H1 (cell line): ENCODE data around the gene PI4KA. TPM values are rescaled to one million over a fixed set of nuclear protein-coding genes. Genes with fewer than 3 reads are reported as not detected.
"Not testable (repeated sequence)": the region's sequence is repeated elsewhere in the genome, so short reads cannot be mapped to it uniquely, and the experiment has no call there.

Experiments used
- CTCF ChIA-PET: fragments of 300-600 bp; sonication (Branson Sonifier 250); formaldehyde crosslinking; loops from one replicate; lab custom pipeline; 2021; ENCODE audit not compliant: partially characterized antibody; lab: Charles Lee
- POLR2A ChIA-PET: fragments of 300-600 bp; sonication (Branson Sonifier 250); formaldehyde crosslinking; loops from one replicate; lab custom pipeline; 2021; ENCODE audit warnings: inconsistent platforms; ENCODE audit not compliant: partially characterized antibody; lab: Charles Lee
- DNase-seq, 2 experiments: peaks; one replicate each; pipeline versions ENCODE4 v3.0.0 to v3.0.0-alpha.2; 2010 to 2022; ENCODE audit warnings: low spot score in 2 of 2, low read depth in 1 of 2, mixed read lengths in 1 of 2
- FAIRE-seq: peaks from 2 replicates; lab custom pipeline; 2011; peaks lifted over from hg19 to GRCh38; lab: Jason Lieb, UNC
- H2AFZ ChIP-seq: 2 replicates; pipeline ENCODE4 v1.8.1; 2012; ENCODE audit warnings: low read length, inconsistent platforms
- H2AK5ac ChIP-seq: 2 replicates; pipeline ENCODE4 v1.6.1; 2013; ENCODE audit warnings: low read depth, low read length
- H2BK120ac ChIP-seq: replicated peaks from 2 replicates; pipeline ENCODE3; 2013; ENCODE audit warnings: low read depth, low read length, inconsistent platforms
- H2BK12ac ChIP-seq: 2 replicates; pipeline ENCODE4 v1.6.1; 2013; ENCODE audit warnings: low read depth, low read length
- H2BK15ac ChIP-seq: 2 replicates; pipeline ENCODE4 v1.6.1; 2013; ENCODE audit warnings: low read length
- H2BK20ac ChIP-seq: 2 replicates; pipeline ENCODE4 v1.6.1; 2013; ENCODE audit warnings: low read length
- H2BK5ac ChIP-seq: 2 replicates; pipeline ENCODE4 v1.6.1; 2013; ENCODE audit warnings: low read depth, low read length
- H3K14ac ChIP-seq: 2 replicates; pipeline ENCODE4 v1.6.1; 2013; ENCODE audit warnings: inconsistent platforms; ENCODE audit not compliant: insufficient read length
- H3K18ac ChIP-seq: 2 replicates; pipeline ENCODE4 v1.6.1; 2013; ENCODE audit warnings: low read length; ENCODE audit errors: extremely low read depth
- H3K23ac ChIP-seq: 2 replicates; pipeline ENCODE4 v1.6.1; 2013; ENCODE audit warnings: inconsistent platforms; ENCODE audit not compliant: insufficient read length
- H3K23me2 ChIP-seq: 2 replicates; pipeline ENCODE4 v1.6.1; 2013; ENCODE audit warnings: low read depth, low read length
- H3K27ac ChIP-seq: 2 replicates; pipeline ENCODE4 v1.6.1; 2011; ENCODE audit warnings: low read depth, low read length, inconsistent platforms
- H3K27me3 ChIP-seq, 4 experiments: replicated peaks in 1 of 4; 1 replicate in 1 of 4; 2 replicates in 3 of 4; pipeline versions ENCODE4 v1.6.1 to v1.8.1; 2011 to 2013; ENCODE audit warnings: low read length in 3 of 4, mild to moderate bottlenecking in 3 of 4, inconsistent platforms in 2 of 4, mixed read lengths in 2 of 4, moderate library complexity in 1 of 4; ENCODE audit not compliant: control insufficient read depth in 3 of 4, insufficient read depth in 3 of 4; ENCODE audit errors: extremely low read depth in 1 of 4
- H3K36me3 ChIP-seq, 4 experiments: 2 replicates each; pipeline versions ENCODE4 v1.6.1 to v1.8.1; 2011 to 2013; ENCODE audit warnings: mild to moderate bottlenecking in 4 of 4, low read length in 3 of 4, moderate library complexity in 2 of 4, control low read depth in 1 of 4, inconsistent platforms in 1 of 4; ENCODE audit not compliant: insufficient read depth in 4 of 4, control insufficient read depth in 2 of 4
- H3K4ac ChIP-seq: replicated peaks from 2 replicates; pipeline ENCODE3; 2013; ENCODE audit warnings: low read length, low read depth, mixed read lengths, inconsistent platforms; ENCODE audit not compliant: insufficient read length
- H3K4me1 ChIP-seq, 4 experiments: replicated peaks in 1 of 4; 1 replicate in 1 of 4; 2 replicates in 3 of 4; pipeline versions ENCODE4 v1.6.1 to v1.8.1; 2011 to 2013; ENCODE audit warnings: low read length in 3 of 4, inconsistent platforms in 2 of 4, mixed read lengths in 1 of 4; ENCODE audit not compliant: insufficient read depth in 4 of 4, control insufficient read depth in 3 of 4
- H3K4me2 ChIP-seq, 2 experiments: 2 replicates each; pipeline versions ENCODE4 v1.6.1 to v1.8.1; 2011 to 2013; ENCODE audit warnings: low read depth in 2 of 2, low read length in 2 of 2, control low read depth in 1 of 2, inconsistent platforms in 1 of 2, mild to moderate bottlenecking in 1 of 2; ENCODE audit not compliant: insufficient read depth in 1 of 2
- H3K4me3 ChIP-seq, 4 experiments: fragments of 200-600, 300-600 bp in 1 of 4; sonication (generic), shearing (Covaris generic), sonication (Bioruptor Twin) in 1 of 4; 2 replicates each; pipeline versions ENCODE4 v1.5.1 to v1.8.1; 2011 to 2016; ENCODE audit warnings: low read length in 4 of 4, low read depth in 3 of 4, control low read depth in 2 of 4, inconsistent platforms in 2 of 4, mild to moderate bottlenecking in 2 of 4, mixed read lengths in 1 of 4, moderate library complexity in 1 of 4; ENCODE audit not compliant: insufficient read depth in 2 of 4; ENCODE audit errors: extremely low read depth in 1 of 4
- H3K56ac ChIP-seq: replicated peaks from 2 replicates; pipeline ENCODE3; 2013; ENCODE audit warnings: low read depth, mild to moderate bottlenecking, mixed read lengths, low read length, inconsistent platforms; ENCODE audit not compliant: insufficient read length
- H3K79me1 ChIP-seq: 2 replicates; pipeline ENCODE4 v1.6.1; 2013; ENCODE audit warnings: low read depth, low read length, control low read depth
- H3K79me2 ChIP-seq, 2 experiments: 2 replicates each; pipeline versions ENCODE4 v1.6.1 to v1.8.1; 2012 to 2013; ENCODE audit warnings: low read length in 2 of 2, mild to moderate bottlenecking in 2 of 2, inconsistent platforms in 1 of 2; ENCODE audit not compliant: insufficient read depth in 2 of 2, control insufficient read depth in 1 of 2
- H3K9ac ChIP-seq, 4 experiments: replicated peaks in 1 of 4; 1 replicate in 1 of 4; 2 replicates in 3 of 4; pipeline versions ENCODE4 v1.6.1 to v1.8.1; 2011 to 2013; ENCODE audit warnings: low read depth in 3 of 4, low read length in 3 of 4, control low read depth in 2 of 4, mild to moderate bottlenecking in 2 of 4, moderate library complexity in 2 of 4, inconsistent platforms in 1 of 4; ENCODE audit errors: extremely low read depth in 1 of 4
- H3K9me3 ChIP-seq, 2 experiments: 2 replicates each; pipeline versions ENCODE4 v1.6.1 to v1.8.1; 2012 to 2013; ENCODE audit warnings: mild to moderate bottlenecking in 2 of 2, moderate library complexity in 2 of 2, control low read depth in 1 of 2, inconsistent platforms in 1 of 2, low read depth in 1 of 2, low read length in 1 of 2, mixed read lengths in 1 of 2; ENCODE audit not compliant: insufficient read depth in 2 of 2
- H4K20me1 ChIP-seq, 2 experiments: replicated peaks in 1 of 2; 2 replicates each; pipeline versions ENCODE3 to v1.8.1; 2011 to 2013; ENCODE audit warnings: inconsistent platforms in 2 of 2, low read length in 2 of 2, mild to moderate bottlenecking in 1 of 2; ENCODE audit not compliant: insufficient read depth in 2 of 2, control insufficient read depth in 1 of 2
- H4K5ac ChIP-seq: 2 replicates; pipeline ENCODE4 v1.6.1; 2013; ENCODE audit warnings: low read length, low read depth, mixed read lengths, inconsistent platforms; ENCODE audit not compliant: insufficient read length
- H4K8ac ChIP-seq: 2 replicates; pipeline ENCODE4 v1.8.0; 2013; ENCODE audit warnings: mild to moderate bottlenecking, moderate library complexity, low read length, inconsistent platforms; ENCODE audit not compliant: insufficient read depth; ENCODE audit errors: extremely low read depth
- H4K91ac ChIP-seq: replicated peaks from 2 replicates; pipeline ENCODE3; 2013; ENCODE audit warnings: low read length, mixed read lengths, inconsistent platforms; ENCODE audit not compliant: insufficient read length
- WGBS, 2 experiments: shearing (Covaris generic) in 1 of 2; methylation state at CpG; one replicate each; pipeline versions ENCODE4 v1.1.6 to v1.1.7; 2013 to 2015; ENCODE audit warnings: low lambda C conversion rate in 2 of 2, mixed read lengths in 2 of 2, inconsistent platforms in 1 of 2, low coverage in 1 of 2, missing lambda C conversion rate in 1 of 2; ENCODE audit not compliant: insufficient replicate concordance in 2 of 2, insufficient coverage in 1 of 2, insufficient read length in 1 of 2; ENCODE audit errors: extremely low coverage in 1 of 2, missing lambda C conversion rate in 1 of 2; 5-methylcytosine and 5-hydroxymethylcytosine counted together
- polyA plus RNA-seq, 7 experiments: library from polyadenylated mRNA; depleted of rRNA in 3 of 7; stranded (reverse) in 5 of 7; unstranded in 2 of 7; fragments of >200 nt in 5 of 7; fragments of 200-250 nt in 2 of 7; gene quantifications; 1 replicate in 5 of 7; 2 replicates in 1 of 7; 4 replicates in 1 of 7; pipeline versions ENCODE4 v1.2.1 to v1.2.3, GENCODE V29; 2011 to 2013; ENCODE audit warnings: missing spikeins in 2 of 7, mixed read lengths in 2 of 7
- total RNA-seq: library from RNA; stranded (reverse); fragmentation: NEBNext Ultra II Directional; extraction: Animal tissue kit (Norgen Biotek cat#: 25700); gene quantifications from 2 replicates; pipeline ENCODE4 v1.2.1, GENCODE V29; 2021

Gene PI4KA
- total and polyA plus RNA-seq, 2 of the 8 experiments (the other 6 are each of a cell fraction or from before 2014, with no cell fraction given) = 22.5 to 37.7 TPM

GRCh38 chr22:20825216-20825615 lies 33.4 kb downstream of the PI4KA start:
- H2BK20ac ChIP-seq, H3K23me2 ChIP-seq, H4K91ac ChIP-seq, H2AK5ac ChIP-seq, H3K4me2 ChIP-seq, H3K14ac ChIP-seq, H3K4me1 ChIP-seq, H4K8ac ChIP-seq, H3K4me3 ChIP-seq, H3K9ac ChIP-seq, H3K4ac ChIP-seq, H2BK120ac ChIP-seq, CTCF ChIA-PET, H2AFZ ChIP-seq, H2BK15ac ChIP-seq, H3K27me3 ChIP-seq, H4K5ac ChIP-seq, H3K9me3 ChIP-seq, POLR2A ChIA-PET, H4K20me1 ChIP-seq, H3K27ac ChIP-seq, H3K36me3 ChIP-seq, H3K18ac ChIP-seq, H3K79me1 ChIP-seq, H3K23ac ChIP-seq, H3K56ac ChIP-seq, H2BK5ac ChIP-seq, FAIRE-seq, H3K79me2 ChIP-seq, H2BK12ac ChIP-seq, DNase-seq: not testable (repeated sequence)
- WGBS, 2 experiments = 82% methylated on average over 4 of the region's 4 CpGs; no CpG with 5 or more reads in 1 of the 2 experiments
